Measurements from ENCODE around the gene PRKAR1B. TPM values are rescaled to one million over a fixed set of nuclear protein-coding genes. Genes with fewer than 3 reads are reported as not detected.

The PRKAR1B gene
- total RNA-seq, 4 donors from 2014 or later = 3.8 to 11.6 (median 6.3) TPM

DNA sequence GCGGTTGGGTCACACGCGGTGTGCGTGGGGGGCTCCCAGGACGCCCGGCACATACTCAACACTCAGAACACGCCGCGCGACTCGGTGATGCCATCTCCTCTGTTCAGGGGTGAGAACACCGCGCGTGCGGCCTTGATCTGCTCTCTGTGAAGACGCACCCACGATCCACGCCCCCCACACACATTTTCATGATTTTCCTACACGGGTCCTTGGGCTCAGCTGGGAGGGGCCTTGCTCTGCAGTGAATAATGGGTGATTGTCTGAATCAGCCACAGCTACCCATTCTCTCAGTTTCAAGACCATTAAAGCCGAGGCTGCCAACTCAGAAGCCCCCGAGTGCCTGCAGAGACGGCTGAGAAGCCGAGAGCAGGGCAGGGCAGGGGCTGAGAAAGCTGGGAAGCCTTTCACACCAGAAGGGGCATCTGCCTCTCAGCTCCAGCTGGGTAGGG is 153.1 kb downstream of the PRKAR1B start:
- no peak for TF ChIP-seq CTCF (IDR thresholded peaks at IDR 0.05; ENCODE audit: low read depth)

- TF ChIP-seq CTCF (IDR thresholded peaks at IDR 0.05; ENCODE audit: low read depth) = no peak
These were observed 153.7 kb downstream of the PRKAR1B start for GRCh38 chr7:573269-573932.

DNA sequence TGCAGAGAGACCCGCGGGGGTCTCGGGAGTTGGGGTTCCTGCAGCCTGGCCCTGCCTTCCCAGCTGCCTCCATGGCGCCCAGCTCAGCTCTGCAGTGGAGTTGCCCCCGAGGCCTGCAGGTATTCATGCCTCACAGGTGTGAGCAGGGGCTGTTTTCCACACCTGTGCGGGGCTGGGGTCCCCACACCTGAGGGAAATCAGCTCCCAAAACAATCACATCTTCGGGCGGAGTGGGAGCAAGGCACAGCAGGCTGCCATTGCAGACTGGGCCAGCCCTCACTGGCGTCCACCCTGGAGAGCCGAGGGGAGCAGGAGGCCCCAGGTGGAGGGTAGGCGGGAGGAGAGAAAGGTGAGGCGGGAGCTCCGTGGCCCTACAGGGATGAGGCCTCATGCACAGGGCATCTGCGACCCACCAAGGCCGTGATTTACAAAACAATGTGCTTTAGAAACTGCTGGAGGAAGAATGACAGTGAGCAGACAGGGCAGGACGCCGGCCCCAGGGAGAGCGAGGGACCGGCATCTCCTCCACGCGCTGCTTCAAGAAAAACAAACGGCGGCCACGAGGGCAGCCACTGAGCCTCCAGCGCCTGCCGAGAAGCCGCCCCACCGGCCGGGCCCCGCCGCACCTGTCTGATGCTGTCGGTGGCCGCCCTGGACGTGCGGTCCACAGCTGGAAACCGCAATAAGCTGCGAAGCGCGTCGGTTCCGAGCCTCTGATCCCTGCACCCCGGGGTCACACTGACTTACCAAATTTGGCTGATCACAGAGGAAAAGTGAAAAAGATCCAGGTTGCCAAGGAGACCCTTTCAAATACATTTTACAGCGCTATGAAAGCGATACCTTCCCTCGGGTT is 154.4 kb downstream of the PRKAR1B start:
- TF ChIP-seq CTCF (IDR thresholded peaks at IDR 0.05; ENCODE audit: low read depth) = no peak

- TF ChIP-seq CTCF (IDR thresholded peaks at IDR 0.05; ENCODE audit: low read depth) = no peak
These were observed 155.2 kb downstream of the PRKAR1B start for GRCh38 chr7:571718-572415.

- no peak for TF ChIP-seq CTCF (IDR thresholded peaks at IDR 0.05; ENCODE audit: low read depth)
These were observed 155.9 kb downstream of the PRKAR1B start for GRCh38 chr7:571096-571717.

DNA sequence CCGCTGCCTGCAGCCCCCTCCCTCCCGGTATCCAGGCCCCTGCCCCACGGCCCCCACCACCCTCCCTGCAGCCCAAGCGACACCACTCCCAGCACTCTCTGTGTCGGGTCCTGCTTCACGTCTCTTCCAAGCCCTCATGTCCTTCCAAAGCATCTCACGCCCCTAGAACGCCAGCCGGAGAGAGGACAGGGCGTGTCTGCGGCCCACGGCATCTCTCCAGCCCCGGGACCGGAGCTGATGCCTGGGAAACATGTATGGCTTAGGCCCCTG is 156.3 kb downstream of the PRKAR1B start:
- TF ChIP-seq CTCF (IDR thresholded peaks at IDR 0.05; ENCODE audit: low read depth) = no peak

Data from subcutaneous adipose tissue (tissue), 4 donors.